Pulmonary artery endothelial cell (primary cell): ENCODE data around the gene TMEM86B. TPM values are rescaled to one million over a fixed set of nuclear protein-coding genes. Genes with fewer than 3 reads are reported as not detected.

Experiments
- DNase-seq: peaks from one replicate; pipeline ENCODE4 v3.0.0-alpha.2; 2011; ENCODE audit warnings: low read depth, low spot score
- total RNA-seq: library from RNA; depleted of rRNA; stranded (reverse); fragments of >200 nt; gene quantifications from 2 replicates; pipeline ENCODE4 v1.2.3, GENCODE V29; 2014

The TMEM86B gene
- total RNA-seq, 1 donor from 2014 or later: 0.73 TPM

GRCh38 chr19:55257461-55258420 lies 29.2 kb upstream of the TMEM86B start:
- no peak for DNase-seq

DNA sequence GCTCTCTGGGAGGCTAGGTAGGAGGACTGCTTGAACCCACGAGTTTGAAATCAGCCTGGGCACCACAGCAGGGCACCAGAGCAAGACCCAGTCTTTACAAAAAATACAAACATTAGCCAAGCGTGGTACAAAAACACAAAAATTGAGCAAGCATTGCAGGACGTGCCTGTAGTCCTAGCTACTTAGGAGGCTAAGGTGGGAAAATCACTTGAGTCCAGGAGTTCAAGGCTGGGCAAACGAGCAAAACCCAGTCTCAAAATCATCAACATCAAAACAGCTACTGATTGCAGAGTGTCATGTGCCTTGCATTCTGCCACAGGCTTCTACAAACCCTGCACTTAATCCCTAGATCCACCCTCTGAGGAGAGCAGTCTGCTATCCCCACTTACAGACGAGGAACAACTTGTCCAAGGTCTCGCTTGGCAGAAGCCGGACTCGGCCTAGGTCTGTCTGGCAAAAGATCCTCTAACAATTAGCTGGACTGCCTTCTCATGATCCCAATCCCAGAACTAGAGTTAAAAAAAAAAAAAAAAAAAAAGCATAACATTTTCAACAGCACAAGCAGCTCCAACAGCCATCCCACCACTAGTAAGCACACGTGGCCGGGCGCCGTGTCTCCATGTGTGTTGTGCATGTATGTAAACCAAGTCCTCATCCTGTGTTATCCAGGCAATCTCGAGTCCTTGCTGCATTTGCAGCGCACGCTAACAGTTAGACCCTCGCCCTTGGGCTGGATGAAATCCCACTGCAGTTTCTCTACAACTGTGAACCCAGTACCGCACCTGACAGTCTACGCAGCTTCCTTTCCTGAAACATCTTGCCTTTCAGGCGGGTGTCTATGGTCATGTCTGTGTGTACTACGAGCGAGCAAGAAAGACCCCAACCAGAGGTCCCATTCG lies 28.2 kb upstream of the TMEM86B start:
- no peak for DNase-seq

- no peak for DNase-seq
Measured at GRCh38 chr19:55255618-55256423, 27.3 kb upstream of the TMEM86B start.

DNA sequence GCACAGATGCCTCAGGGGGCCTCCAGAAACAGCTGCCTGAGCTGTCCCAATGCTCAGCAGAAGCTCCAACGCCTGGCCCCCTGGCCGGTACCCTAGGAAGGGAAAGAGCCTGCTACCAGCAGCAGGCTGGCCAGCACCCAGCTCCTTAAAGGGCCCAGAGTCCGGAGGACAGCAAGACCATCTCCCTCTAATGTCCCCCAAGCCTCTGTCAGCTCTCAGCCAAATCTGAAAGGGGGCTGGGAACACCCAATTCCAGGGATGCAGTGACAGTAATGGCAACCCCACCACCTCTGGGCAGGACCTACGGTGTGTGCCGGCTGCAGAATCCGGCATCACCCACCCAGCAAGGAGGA lies 26.0 kb upstream of the TMEM86B start:
- DNase-seq: no peak

- no peak for DNase-seq
Measured at GRCh38 chr19:55253842-55254624, 25.5 kb upstream of the TMEM86B start.

DNA sequence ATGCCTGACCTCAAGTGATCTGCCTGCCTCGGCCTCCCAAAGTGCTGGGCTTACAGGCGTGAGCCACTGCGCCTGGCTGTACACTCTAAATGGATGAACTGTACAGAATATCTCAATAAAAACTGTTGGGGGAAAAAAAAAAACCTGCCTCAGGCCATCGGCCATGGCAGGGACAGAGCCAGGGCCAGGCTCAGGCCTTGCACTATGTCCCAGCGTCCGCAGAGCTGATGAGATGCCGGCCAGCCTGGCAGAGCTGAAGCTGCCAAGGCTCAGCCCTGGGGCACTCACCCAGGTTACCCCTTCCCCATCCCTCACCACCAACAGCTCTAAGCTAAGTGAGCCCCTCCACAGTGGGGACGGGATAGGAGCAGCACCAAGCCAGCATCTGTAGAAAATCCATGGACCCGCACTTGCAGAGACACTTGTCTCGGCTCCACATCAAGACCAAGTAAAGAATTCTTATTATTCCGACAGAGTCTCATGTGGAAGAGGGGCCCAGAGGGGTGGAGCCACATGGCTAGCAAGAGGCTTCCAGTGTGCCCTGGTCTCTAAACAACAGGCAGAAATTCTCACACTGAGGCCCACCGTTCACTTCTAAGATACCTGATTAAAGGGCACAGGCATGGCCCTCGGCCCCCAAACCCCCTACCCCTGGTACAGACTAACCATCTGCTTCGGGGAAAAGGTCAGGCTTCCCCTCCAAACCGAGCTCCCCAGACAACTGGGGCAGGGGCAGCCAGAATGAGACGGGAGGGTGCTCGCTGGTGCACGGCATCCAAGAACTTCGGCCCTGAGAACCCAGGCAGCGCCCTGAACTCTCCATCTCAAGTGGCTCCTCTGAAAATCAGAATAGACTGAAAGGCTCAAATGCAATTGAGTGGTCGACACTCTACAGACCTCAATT lies 24.4 kb upstream of the TMEM86B start:
- no peak for DNase-seq

DNA sequence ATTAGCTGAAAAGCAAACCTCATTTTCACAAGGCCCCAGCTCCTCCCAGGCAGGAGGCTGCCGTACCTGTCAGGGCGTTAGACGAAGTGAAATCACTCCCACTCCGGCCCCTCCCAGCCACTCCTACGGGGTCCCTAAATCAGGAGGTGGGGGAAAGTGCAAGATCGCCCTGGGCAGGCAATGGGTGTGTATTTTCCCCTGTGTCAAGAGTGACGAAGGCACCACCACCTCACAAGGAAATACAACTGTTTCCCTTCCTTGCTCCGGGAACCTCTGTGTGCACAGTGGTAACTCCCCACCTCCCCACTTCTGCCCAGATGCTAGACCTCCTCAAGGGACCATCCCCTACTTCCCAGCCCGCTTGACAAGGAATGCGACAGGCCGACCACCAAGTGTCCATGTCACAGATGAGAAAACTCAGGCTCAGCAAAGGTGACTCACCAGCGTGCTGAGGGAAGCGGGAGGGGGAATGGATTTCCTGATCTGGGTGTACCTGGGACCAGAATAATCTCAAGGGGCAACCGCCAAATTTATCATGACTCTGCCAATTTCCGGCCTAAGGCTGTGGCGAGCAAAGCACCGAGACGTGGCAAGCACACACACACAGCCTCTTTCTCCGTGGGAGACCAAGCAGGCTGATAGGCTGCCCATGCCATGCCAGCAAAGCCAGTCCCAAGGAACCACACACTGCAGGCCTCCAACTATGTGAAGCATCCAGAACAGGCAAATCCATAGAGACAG lies 22.9 kb upstream of the TMEM86B start:
- DNase-seq: no peak

DNA sequence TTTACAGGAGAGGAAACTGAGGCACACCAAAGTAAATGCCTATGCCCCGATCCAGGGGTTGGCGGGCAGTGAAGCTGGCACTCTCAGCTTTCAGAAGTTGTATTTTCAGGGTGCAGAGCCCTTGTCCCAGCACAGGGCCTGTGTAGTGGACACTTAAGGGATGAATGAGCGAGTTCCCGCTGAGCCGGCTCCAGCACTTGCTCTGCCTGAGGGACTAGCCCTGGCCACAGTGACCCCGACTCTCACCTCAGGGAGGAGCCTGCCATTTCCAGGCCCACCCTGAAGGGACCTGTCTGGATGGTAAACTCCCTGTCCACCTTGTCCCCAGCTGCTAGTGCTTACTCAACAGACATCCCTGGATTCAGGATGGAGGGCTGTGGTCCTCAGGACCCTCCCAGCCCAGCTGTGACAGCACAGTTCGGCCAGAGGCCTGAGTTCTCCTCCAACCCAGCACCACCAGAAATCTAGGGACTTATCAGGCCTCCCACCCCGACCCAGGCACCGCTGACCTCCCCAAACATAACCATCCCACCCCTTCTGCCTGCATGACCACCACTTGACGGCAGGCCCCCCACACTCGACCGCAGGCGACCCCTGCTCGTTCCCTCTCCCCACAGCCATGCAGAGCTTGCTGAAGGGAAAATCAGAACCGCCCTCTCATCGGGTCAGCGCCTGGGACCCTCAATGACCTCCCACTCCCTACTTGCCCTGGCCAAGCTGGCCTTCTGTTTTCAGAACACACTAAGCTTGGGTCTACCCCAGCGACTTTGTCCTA lies 21.9 kb upstream of the TMEM86B start:
- no peak for DNase-seq

DNA sequence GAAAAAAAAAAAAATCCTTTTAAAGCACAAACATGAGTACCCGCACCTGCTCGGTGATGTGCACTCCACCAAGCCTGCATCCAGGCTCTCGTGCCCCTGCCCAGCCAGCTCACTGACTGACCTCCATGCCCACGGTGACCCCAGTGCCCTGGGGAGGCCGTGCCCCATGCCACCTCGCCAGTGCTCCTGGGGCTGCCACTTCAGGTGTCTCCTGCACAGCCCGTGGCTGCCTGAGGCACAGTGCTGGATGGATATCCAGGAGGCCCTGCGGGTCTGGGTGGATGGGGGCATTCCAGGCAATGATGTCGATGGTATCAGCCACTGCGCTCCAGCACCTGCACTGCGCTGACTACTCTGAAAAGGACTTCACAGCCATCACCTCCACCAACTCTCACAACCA lies 21.3 kb upstream of the TMEM86B start:
- DNase-seq: no peak

- DNase-seq: no peak
Measured at GRCh38 chr19:55248704-55249103, 20.1 kb upstream of the TMEM86B start.

- no peak for DNase-seq
Measured at GRCh38 chr19:55248166-55248675, 19.7 kb upstream of the TMEM86B start.

- DNase-seq: no peak
Measured at GRCh38 chr19:55247621-55248099, 19.1 kb upstream of the TMEM86B start.

- no peak for DNase-seq
Measured at GRCh38 chr19:55246462-55247451, 18.2 kb upstream of the TMEM86B start.

DNA sequence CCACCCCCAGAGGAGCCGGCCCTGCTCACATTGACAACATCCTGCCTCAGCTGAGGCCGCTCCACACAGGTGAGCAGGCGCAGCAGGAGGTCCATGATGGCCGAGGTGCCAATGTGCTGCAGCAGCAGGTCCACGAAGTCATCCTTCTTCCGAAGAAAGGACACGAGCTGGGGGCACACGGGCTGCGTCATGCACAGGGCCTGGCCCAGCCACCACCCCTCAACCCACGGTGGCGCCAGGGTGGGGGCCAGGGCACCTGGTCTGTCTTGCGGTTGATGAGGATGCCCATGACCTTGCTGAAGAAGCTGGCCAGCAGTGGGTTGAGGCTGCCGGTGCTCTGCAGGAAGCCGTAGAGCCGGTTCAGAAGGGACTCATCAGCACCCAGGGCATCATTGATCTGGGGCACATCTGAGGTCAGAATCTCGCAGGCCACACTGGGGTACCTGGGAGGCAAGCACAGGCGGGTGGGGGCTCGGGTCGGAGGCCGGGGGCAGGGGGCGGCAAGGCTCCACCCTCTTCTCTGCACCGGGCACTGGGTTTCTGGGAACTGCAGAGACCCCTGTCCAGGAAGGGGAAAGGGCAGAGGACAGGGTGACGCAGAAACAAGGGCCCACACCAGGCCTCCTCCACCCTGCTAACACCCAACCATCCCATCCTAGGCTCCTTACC lies 16.8 kb upstream of the TMEM86B start:
- no peak for DNase-seq

GRCh38 chr19:55244004-55244680 lies 15.6 kb upstream of the TMEM86B start:
- no peak for DNase-seq
